Forelimb muscle (tissue), 1 donor: ENCODE data around the gene ASB2. TPM values are rescaled to one million over a fixed set of nuclear protein-coding genes. Genes with fewer than 3 reads are reported as not detected.

Source experiments
- DNase-seq: peaks from one replicate; pipeline ENCODE4 v3.0.0-alpha.2; 2013; ENCODE audit warnings: low read depth
- polyA plus RNA-seq: library from polyadenylated mRNA; unstranded; fragments of 120-200 nt; gene quantifications from one replicate; pipeline ENCODE4 v1.2.1, GENCODE V29; 2013; ENCODE audit not compliant: insufficient read length

ASB2 gene
- polyA plus RNA-seq, 1 donor, result 38.2 TPM

DNA sequence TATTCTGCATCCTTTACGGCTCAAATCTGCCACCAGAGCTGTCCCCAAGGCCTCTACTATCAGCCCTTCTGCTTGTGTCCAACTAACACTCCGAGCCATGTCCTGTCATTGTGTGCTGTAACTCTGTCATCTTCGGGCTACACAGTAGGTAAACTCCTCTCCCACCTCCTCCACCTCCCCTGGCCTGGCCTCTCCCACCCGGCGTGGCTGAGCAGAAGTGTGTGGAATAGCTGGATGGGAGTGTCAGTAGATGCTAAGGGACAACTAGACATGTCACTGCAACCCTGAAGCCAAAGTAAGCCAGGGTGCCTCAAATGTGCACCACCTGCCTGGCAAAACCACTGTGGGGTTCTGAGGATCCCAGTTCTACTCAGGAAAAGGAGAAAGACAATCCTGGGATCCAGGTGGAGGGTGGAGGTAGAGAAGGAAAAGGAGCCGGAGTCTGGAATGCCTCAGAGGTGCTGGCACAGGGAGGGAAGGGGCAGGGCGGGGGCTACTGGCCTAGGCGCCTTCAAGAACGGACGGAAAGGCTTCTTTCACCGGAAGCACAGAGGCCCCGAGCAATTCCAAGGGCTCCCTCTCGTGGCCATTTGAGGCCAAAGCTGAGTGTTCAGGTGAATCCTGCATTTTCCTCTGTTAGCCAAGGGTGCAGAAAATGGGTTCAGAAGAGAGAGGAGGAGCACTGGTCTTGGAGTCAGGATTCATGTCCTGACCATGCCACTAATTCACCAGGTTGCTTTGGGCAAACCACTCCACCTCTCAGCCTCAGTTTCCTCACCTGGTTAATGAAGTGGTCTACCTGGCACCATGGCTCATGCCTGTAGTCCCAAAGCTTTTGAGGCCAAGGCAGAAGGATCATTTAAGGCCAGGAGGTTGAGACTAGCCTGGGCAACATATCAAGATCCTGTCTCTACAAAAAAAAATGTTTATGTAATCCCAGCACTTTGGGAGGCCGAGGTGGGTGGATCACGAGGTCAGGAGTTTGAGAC, 69.7 kb downstream of the ASB2 start:
- no peak for DNase-seq

GRCh38 chr14:93905623-93906022, 70.7 kb downstream of the ASB2 start:
- no peak for DNase-seq

DNA sequence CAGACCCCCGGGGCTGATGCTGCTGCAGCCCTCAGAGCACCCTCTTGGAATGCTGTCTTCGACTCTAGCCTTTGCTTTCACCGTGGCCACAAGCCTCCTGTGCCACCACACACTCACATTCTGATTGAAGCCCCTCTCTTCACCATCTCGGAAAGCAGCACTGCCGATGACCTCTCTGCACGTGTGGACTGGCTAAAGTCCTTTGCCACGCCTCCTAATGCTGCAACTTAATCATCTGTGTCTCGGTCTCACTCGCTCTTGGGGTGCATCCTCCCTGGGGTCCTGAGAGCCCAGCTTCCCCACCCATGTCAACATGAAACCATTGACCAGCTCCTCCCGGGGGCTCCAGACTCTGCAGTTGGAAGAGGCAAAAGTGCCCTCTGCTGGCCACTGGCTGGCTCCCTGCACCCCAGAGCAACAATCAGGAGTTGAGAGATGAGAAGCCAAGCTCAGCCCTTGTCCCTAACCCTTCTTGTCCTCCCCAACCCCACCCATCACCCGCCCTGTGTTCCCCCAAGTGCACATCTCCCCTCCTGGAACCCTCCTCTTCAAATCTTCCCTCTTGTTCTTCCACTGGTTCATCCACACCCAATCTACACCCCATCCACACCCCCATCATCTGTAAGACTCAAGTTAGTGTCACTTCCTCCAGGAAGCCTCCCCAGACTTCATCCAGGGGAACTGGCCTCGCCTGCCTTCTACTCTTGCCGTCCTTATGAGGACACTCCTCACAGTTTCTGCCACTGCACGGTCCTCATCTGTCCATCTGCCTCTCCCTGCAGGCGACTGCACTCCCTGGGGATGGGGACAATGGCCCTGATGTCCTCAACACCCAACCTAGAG, 72.8 kb downstream of the ASB2 start:
- DNase-seq, result no peak

GRCh38 chr14:93902619-93903307, 73.6 kb downstream of the ASB2 start:
- no peak for DNase-seq

DNA sequence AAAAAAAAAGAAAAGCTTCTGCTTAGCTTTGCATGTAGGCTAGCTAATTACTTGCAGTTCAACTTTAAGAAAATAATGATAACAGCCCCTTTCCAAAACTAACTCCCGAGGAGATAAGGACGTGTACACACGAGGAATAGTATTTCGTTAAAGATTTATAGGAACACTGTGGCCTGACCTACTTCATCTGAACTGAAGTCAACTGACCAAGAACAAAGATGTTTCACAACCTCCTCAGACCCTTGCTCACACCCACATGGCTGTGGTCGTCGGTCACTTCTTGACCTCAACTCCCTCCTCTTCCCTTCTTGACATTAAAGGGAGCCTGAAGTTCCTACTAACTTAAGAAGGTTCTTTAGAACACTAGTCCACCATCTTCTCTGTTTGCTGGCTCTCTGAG, 74.6 kb downstream of the ASB2 start:
- no peak for DNase-seq

DNA sequence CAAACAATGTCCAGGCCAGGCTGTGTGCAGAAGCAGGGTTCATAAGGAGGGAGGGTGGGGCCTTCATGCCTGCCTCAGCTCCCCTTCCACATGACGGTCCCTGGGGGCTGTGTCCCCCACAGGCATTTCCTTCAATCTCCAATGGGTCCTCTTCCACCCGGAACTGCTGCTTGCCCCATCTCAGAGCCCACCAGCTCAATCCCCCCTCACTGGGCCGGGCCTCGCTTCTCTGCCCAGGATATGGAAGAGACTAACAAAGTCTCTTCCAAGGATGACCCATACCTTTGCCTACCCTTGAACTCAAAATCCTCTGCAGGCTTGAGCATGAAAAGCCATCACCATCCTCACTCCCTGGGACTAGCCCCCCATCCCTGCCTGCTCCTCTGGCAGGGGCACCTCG, 77.6 kb downstream of the ASB2 start:
- DNase-seq, result no peak

- DNase-seq, result no peak
Measured at GRCh38 chr14:93898081-93898611, 78.2 kb downstream of the ASB2 start.

DNA sequence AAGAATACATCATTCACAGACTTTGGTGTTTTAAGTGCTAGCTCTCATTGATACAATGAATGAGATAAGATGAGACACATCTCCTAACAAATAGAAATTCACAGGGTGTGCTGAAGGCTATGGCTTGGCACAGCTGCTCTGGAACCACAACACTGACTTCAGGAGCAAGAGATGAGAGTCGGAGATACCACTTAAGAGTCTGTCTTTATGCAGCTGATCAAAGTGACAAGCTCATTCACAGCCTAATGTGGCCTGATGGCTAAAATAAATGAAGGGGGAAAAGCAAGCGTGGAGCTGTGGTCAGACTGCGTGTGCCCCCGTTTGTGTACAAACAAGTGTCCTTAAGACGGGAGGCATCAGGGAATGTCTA, 78.9 kb downstream of the ASB2 start:
- DNase-seq, result no peak

GRCh38 chr14:93895023-93895604, 81.3 kb downstream of the ASB2 start:
- no peak for DNase-seq

- no peak for DNase-seq
Measured at GRCh38 chr14:93893661-93894261, 82.6 kb downstream of the ASB2 start.

- DNase-seq, result peak; percentile 20
Measured at GRCh38 chr14:93892923-93893558, 83.3 kb downstream of the ASB2 start.

- no peak for DNase-seq
Measured at GRCh38 chr14:93892505-93892839, 83.9 kb downstream of the ASB2 start.

GRCh38 chr14:93891756-93892504, 84.4 kb downstream of the ASB2 start:
- no peak for DNase-seq

DNA sequence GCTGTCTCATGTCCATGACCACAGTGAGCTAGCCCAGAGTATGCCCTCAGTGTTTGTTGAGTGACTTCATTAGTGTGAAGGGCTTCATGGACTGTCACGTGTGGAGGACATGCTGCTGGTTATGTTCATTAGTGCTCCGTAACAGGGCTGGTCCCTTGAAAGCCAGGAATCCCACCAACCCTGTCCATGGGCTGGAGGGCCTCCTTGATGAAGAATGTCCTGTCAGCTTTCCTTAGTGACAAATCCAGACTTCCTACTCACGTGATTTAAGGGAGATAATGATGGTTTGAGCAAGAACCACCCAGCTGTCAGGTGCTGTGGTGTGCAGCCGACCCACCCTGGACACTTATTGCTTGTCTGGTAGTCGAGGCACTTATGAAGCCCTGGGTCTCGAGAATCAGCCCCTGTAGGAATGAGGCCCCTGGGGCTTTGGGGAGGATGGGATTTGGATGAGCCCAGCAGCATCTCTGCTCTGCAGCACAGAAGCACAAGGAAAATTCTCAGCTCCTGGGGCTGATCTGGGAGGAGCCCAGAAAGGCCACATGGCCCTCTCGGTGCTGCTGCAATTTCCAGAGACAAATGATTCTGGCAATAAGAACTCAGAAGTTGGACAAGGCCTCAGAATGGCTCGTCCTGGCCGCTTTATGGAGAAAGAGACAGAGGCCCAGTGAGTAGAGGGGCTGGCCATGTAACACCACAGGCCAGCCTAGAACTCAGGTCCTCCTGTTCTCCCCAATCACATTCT, 86.5 kb downstream of the ASB2 start:
- DNase-seq, result no peak

- no peak for DNase-seq
Measured at GRCh38 chr14:93888995-93889394, 87.4 kb downstream of the ASB2 start.

GRCh38 chr14:93884950-93885349, 91.4 kb downstream of the ASB2 start:
- DNase-seq, result no peak
